IMR-90 (cell line): ENCODE measurements around the gene RNF141. TPM values are rescaled to one million over a fixed set of nuclear protein-coding genes. Genes with fewer than 3 reads are reported as not detected.

Experiments used
- ATAC-seq: fragments of 200-7000 bp; cut with Tn5 transposase; 2 replicates; pipeline ENCODE4 v1.9.1; 2020; ENCODE audit warnings: low read depth, mild to moderate bottlenecking, moderate library complexity
- BruUV-seq: library from RNA; stranded (reverse); fragments of 400-500 nt; replicated peaks from 2 replicates; lab custom pipeline; 2021; lab: Mats Ljungman, UMichigan
- CTCF ChIA-PET: fragments of 300-600 bp; formaldehyde crosslinking; extraction: SDS; loops from one replicate; lab custom pipeline; 2021; ENCODE audit warnings: antibody characterized with exemption; lab: Yijun Ruan, JAX
- POLR2A ChIA-PET: fragments of 300-600 bp; sonication (Branson Sonifier 250); formaldehyde crosslinking; loops from one replicate; lab custom pipeline; 2022; ENCODE audit warnings: antibody characterized with exemption; ENCODE audit not compliant: unreplicated experiment; lab: Charles Lee
- DNase-seq: peaks from one replicate; pipeline ENCODE4 v3.0.0; 2013
- H2AFZ ChIP-seq: replicated peaks from 2 replicates; pipeline ENCODE3; 2013; ENCODE audit warnings: low read length, mild to moderate bottlenecking; ENCODE audit not compliant: poor library complexity
- H2AK5ac ChIP-seq: 2 replicates; pipeline ENCODE4 v1.6.1; 2013; ENCODE audit warnings: low read depth, low read length, inconsistent platforms
- H2AK9ac ChIP-seq: replicated peaks from 2 replicates; pipeline ENCODE3; 2013; ENCODE audit warnings: mild to moderate bottlenecking, low read depth, low read length, moderate library complexity; ENCODE audit not compliant: poor library complexity
- H2BK120ac ChIP-seq: 2 replicates; pipeline ENCODE4 v1.6.1; 2013; ENCODE audit warnings: low read depth, low read length, inconsistent platforms
- H2BK15ac ChIP-seq: 3 replicates; pipeline ENCODE4 v1.6.1; 2013; ENCODE audit warnings: low read depth, low read length, inconsistent platforms
- H2BK20ac ChIP-seq: 2 replicates; pipeline ENCODE4 v1.6.1; 2013; ENCODE audit warnings: low read depth, mild to moderate bottlenecking, inconsistent platforms, low read length, moderate library complexity
- H2BK5ac ChIP-seq: 2 replicates; pipeline ENCODE4 v1.6.1; 2013; ENCODE audit warnings: mild to moderate bottlenecking, low read depth, low read length, inconsistent platforms; ENCODE audit not compliant: poor library complexity, severe bottlenecking
- H3K14ac ChIP-seq: replicated peaks from 2 replicates; pipeline ENCODE4 v1.6.1; 2013; ENCODE audit warnings: low read depth, low read length, inconsistent platforms
- H3K18ac ChIP-seq: 2 replicates; pipeline ENCODE4 v1.6.1; 2013; ENCODE audit warnings: low read depth, low read length, control low read depth
- H3K23ac ChIP-seq: 2 replicates; pipeline ENCODE4 v1.6.1; 2013; ENCODE audit warnings: low read depth, low read length, inconsistent platforms
- H3K27ac ChIP-seq: 2 replicates; pipeline ENCODE4 v1.5.1; 2013; ENCODE audit warnings: mild to moderate bottlenecking, control low read depth, low read length; ENCODE audit not compliant: insufficient read depth
- H3K27me3 ChIP-seq: 2 replicates; pipeline ENCODE4 v1.6.1; 2013; ENCODE audit warnings: low read length; ENCODE audit not compliant: control insufficient read depth, insufficient read depth
- H3K36me3 ChIP-seq: 2 replicates; pipeline ENCODE4 v1.6.1; 2013; ENCODE audit warnings: low read length, mixed read lengths; ENCODE audit not compliant: control insufficient read depth, insufficient read depth
- H3K4ac ChIP-seq: 2 replicates; pipeline ENCODE4 v1.6.1; 2013; ENCODE audit warnings: low read depth, low read length, inconsistent platforms
- H3K4me1 ChIP-seq: 2 replicates; pipeline ENCODE4 v1.6.1; 2013; ENCODE audit warnings: low read length, mixed read lengths; ENCODE audit not compliant: control insufficient read depth, insufficient read depth
- H3K4me2 ChIP-seq: 2 replicates; pipeline ENCODE4 v1.6.1; 2013; ENCODE audit warnings: low read depth, mild to moderate bottlenecking, control low read depth, low read length, moderate library complexity
- H3K4me3 ChIP-seq: 2 replicates; pipeline ENCODE4 v1.5.1; 2013; ENCODE audit warnings: low read depth, mild to moderate bottlenecking, control low read depth, low read length, moderate library complexity; ENCODE audit not compliant: insufficient read depth
- H3K56ac ChIP-seq: 2 replicates; pipeline ENCODE4 v1.6.1; 2013; ENCODE audit warnings: low read length, inconsistent platforms; ENCODE audit not compliant: insufficient read depth; ENCODE audit errors: extremely low read depth
- H3K79me1 ChIP-seq, 2 experiments: 2 replicates each; pipeline ENCODE4 v1.6.1; 2013; ENCODE audit warnings: low read length in 2 of 2, inconsistent platforms in 1 of 2, low read depth in 1 of 2
- H3K9ac ChIP-seq: 2 replicates; pipeline ENCODE4 v1.6.1; 2013; ENCODE audit warnings: low read depth, low read length, control low read depth
- H3K9me1 ChIP-seq: 2 replicates; pipeline ENCODE4 v1.6.1; 2013; ENCODE audit warnings: low read length, inconsistent platforms; ENCODE audit not compliant: insufficient read depth
- H3K9me3 ChIP-seq: 2 replicates; pipeline ENCODE4 v1.6.1; 2013; ENCODE audit warnings: low read length; ENCODE audit not compliant: control insufficient read depth, insufficient read depth
- H4K20me1 ChIP-seq: 2 replicates; pipeline ENCODE4 v1.6.1; 2013; ENCODE audit warnings: low read length, inconsistent platforms; ENCODE audit not compliant: insufficient read depth
- H4K5ac ChIP-seq: 2 replicates; pipeline ENCODE4 v1.6.1; 2013; ENCODE audit warnings: mild to moderate bottlenecking, low read depth, low read length, control low read depth
- H4K8ac ChIP-seq, 2 experiments: 2 replicates each; pipeline ENCODE4 v1.6.1; 2013; ENCODE audit warnings: low read depth in 2 of 2, low read length in 2 of 2, control low read depth in 1 of 2, inconsistent platforms in 1 of 2
- H4K91ac ChIP-seq: 2 replicates; pipeline ENCODE4 v1.6.1; 2013; ENCODE audit warnings: low read depth, low read length, inconsistent platforms; ENCODE audit not compliant: insufficient read depth
- MAZ ChIP-seq: IDR thresholded peaks from 2 replicates; pipeline ENCODE4 v1.6.1; 2012; ENCODE audit warnings: low read depth, mild to moderate bottlenecking, low read length, improper control_type of control experiment, moderate library complexity, borderline replicate concordance
- WGBS, 2 experiments: methylation state at CpG; one replicate each; pipeline versions ENCODE4 v1.1.5 to v1.1.7; 2013; ENCODE audit warnings: missing lambda C conversion rate in 2 of 2; ENCODE audit not compliant: insufficient read length in 1 of 2; ENCODE audit errors: extremely low coverage in 2 of 2; 5-methylcytosine and 5-hydroxymethylcytosine counted together
- dilution Hi-C: fragments of 300-500 bp; cut with HindIII; formaldehyde crosslinking; loops from one replicate; pipeline ENCODE4 v1.14.3; 2018; ENCODE audit warnings: low sequenced_read_pairs; ENCODE audit not compliant: unreplicated experiment
- in situ Hi-C: fragments of 300-500 bp; cut with MboI; formaldehyde crosslinking; loops from 3 replicates; pipeline ENCODE4 v1.14.3; 2019; ENCODE audit warnings: low sequenced_read_pairs, inconsistent platforms, mixed read lengths
- intact Hi-C: fragments of 100-400 bp; cut with micrococcal nuclease; formaldehyde crosslinking; loops from 2 replicates; pipeline ENCODE4 v1.10.0; 2022
- polyA plus RNA-seq, 3 experiments: library from polyadenylated mRNA; depleted of rRNA; stranded (reverse); fragments of >200 nt; gene quantifications; 2 replicates each; pipeline ENCODE4 v1.2.3, GENCODE V29; 2012; ENCODE audit warnings: low replicate concordance in 1 of 3
- total RNA-seq: library from RNA; depleted of rRNA; stranded (reverse); fragments of >200 nt; gene quantifications from 2 replicates; pipeline ENCODE4 v1.2.3, GENCODE V29; 2012

The RNF141 gene
- total and polyA plus RNA-seq, 2 of the 4 experiments (the other 2 are of a cell fraction): 13.8 to 18.6 TPM

GRCh38 chr11:10556590-10556989, 15.6 kb upstream of the RNF141 start:
- H3K9ac ChIP-seq: no peak overlapping the region
- no peak overlapping the region for H4K8ac ChIP-seq
- no peak for DNase-seq
- H4K5ac ChIP-seq: no peak overlapping the region
- H4K20me1 ChIP-seq: no peaks in the 10 kb centered on the region
- no peak overlapping the region for H3K56ac ChIP-seq
- no peak overlapping the region for H3K4ac ChIP-seq
- ChIA-PET CTCF (interaction anchor here (1.0 kb wide), 1 partner anchor 8 kb away, joined by 3 read pairs; no protein-coding TSS in a partner anchor), POLR2A (no interaction called here)
- H2AK9ac ChIP-seq: no peak overlapping the region
- intact Hi-C loops (no loop called here), dilution Hi-C loops (no loop called here), in situ Hi-C loops (no loop called here)
- no peaks in the 10 kb centered on the region for H3K79me1 ChIP-seq
- no peak overlapping the region for H2BK5ac ChIP-seq
- no peak overlapping the region for H2AFZ ChIP-seq
- H3K36me3 ChIP-seq: no peaks in the 10 kb centered on the region
- H2BK20ac ChIP-seq: no peak overlapping the region
- WGBS, 2 experiments: no CpG with 5 or more reads among the region's 1 CpG
- BruUV-seq: no TSS peak
- H4K91ac ChIP-seq: no peak overlapping the region
- peaks cover 5% of the 10 kb centered on the region for H3K9me1 ChIP-seq
- no peak overlapping the region for H2AK5ac ChIP-seq
- H3K27ac ChIP-seq: no peak overlapping the region
- H3K23ac ChIP-seq: no peak overlapping the region
- no peak overlapping the region for H3K4me3 ChIP-seq
- H3K9me3 ChIP-seq: no peaks in the 10 kb centered on the region; the same call in 1 of the 2 replicates
- no peak for ATAC-seq
- H3K27me3 ChIP-seq: no peaks in the 10 kb centered on the region
- H3K4me2 ChIP-seq: no peak overlapping the region
- H3K14ac ChIP-seq: no peak overlapping the region
- no peaks in the 10 kb centered on the region for H3K4me1 ChIP-seq
- no peak overlapping the region for H2BK15ac ChIP-seq
- H3K18ac ChIP-seq: no peak overlapping the region
- H2BK120ac ChIP-seq: no peak overlapping the region
- no peak for TF ChIP-seq MAZ
